Activated CD8-positive, alpha-beta memory T cell treated with anti-CD3 and anti-CD28 coated beads for 4 hours (primary cell): ENCODE data around the gene CCL1.

Experiments used
- DNase-seq, 2 donors: peaks; one replicate each; pipeline ENCODE4 v3.0.0-alpha.2; 2020; ENCODE audit warnings: low read depth in 2 of 2

Gene CCL1, protein sequence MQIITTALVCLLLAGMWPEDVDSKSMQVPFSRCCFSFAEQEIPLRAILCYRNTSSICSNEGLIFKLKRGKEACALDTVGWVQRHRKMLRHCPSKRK

DNA sequence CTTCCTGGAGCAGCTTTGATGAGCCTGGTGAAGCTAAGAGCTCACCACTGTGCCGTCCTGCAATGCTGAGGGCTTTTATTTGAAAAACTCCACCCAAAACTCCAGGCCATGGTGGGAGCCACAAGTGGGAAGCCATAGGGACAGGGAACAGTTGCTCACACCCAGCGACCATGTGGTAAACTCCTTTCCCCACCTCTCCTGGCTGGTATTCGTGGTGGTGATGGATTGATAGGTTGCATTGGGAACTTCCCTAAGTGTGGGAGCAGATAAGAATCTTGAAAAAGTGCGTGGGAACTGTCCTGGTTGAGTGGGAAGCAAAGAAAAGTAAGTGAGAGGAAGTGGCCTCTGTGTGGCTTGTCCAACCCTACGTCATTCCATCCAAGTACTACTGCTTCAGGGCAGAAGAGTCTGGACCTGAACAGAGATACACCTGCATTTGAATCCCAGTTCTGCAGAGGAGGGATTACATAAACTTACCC, at the start of gene CCL1:
Gene CCL1, minus strand, starts transcription at position 51 of the 479 bp plus-strand sequence. CDS start 72 bp downstream, outside the sequence.
- no peak for DNase-seq

- DNase-seq = no peak
Observed at GRCh38 chr17:34412534-34412933, 49.5 kb upstream of the CCL1 start.

- no peak for DNase-seq
Observed at GRCh38 chr17:34411646-34412421, 48.8 kb upstream of the CCL1 start.

- no peak for DNase-seq
Observed at GRCh38 chr17:34409352-34409751, 46.3 kb upstream of the CCL1 start.

DNA sequence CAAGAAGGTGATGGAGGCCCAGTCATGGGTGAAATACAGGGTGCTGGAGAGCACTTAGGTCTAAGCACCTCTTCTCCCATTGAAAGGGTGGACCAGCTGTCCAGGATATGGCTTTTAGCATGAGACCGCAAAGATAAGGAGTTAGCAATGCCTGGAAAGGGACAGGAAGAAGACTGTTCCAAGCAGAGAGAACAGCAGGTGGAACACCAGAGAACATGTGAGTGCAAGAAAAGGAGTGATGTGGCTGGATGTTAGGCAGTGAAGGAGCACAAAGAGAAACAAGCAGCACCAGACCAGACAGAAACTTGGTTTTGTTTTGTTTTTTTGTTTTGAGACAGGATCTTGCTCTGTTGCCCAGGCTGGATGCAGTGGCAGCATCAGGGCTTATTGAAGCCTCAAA, 45.4 kb upstream of the CCL1 start:
- DNase-seq = no peak

DNA sequence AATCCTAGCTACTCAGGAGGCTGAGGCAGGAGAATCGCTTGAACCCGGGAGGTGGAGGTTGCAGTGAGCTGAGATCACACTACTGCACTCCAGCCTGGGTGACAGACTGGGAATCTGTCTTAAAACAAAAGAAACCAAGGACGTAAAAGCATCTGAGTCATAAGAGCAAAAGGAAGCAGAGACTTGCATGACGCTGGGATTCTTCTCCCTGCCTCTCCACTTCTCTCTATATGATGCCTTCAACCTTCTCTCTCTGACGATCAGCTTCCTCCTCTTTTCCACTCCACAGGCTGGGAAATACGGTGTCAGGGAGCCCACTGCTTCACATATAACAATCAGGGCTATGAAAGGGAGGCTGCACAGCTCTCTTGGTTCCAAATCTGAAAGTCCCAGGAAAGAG, 43.2 kb upstream of the CCL1 start:
- no peak for DNase-seq

DNA sequence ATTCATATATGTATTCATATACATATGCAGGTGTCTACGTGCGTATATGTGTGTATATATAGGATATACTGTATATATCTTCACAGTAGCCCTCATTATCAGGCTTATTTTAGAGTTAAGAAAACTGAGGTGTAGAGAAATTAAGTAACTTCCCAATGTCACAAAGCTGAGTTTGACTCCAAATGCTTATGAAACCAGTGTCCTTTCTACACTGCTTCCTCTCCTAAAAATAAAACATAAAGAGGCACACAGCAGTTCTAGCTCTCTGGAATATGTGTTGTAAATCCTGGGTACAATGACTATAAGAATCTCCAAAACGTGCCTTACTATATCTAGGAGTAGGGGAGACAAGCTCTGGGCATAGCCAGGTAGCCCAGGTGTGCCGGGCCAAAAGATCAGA, 40.0 kb upstream of the CCL1 start:
- no peak for DNase-seq

- no peak for DNase-seq
Observed at GRCh38 chr17:34401165-34401564, 38.1 kb upstream of the CCL1 start.

DNA sequence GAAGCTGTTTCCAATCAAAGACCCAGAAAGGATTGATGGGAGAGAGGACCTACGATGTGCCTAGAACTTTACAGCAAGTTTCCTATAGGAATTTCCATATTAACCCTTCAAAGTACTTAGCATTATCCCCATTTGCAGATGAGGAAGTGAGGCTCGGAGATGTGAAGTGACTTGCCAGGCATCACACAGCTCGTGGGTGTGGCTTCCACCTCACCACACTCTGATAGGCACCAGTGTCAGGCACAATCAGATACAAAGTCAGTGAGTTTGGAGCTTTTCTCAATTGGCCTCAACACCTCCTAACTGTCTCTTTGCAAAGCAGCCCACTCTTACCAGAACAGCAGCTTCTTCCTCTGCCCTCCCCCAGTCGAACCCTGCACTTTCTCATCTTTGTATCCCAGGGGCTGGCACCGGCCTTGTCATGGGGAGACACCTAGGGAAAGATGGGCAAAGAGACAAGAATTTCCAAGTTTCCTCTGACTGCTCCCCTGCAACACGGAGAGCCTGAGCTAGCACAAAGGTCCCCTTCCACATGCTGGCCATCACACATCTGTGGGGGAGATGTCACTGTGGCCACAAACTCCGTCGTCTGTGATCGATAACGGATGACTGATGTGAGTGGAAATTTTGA, 37.4 kb upstream of the CCL1 start:
- no peak for DNase-seq

GRCh38 chr17:34399725-34400124, 36.7 kb upstream of the CCL1 start:
- DNase-seq = no peak

DNA sequence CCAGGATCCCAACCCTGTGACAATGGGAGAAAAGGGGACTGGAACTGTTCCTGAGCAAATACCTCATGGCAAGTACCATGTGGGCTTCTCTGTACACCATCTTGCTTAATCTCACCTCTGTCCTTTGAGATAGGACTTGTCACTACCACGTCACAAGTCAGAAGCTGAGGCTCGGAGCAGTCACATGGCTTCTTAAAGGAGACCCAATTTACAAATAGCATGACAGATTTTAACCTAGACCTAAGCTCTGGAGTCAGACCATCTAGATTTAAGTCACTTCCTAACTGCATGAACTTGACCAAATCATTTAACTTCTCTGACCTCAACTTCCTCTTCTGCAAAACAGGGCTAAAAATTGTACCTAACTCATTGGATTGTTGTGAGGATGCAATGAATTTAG, 36.0 kb upstream of the CCL1 start:
- DNase-seq = no peak

DNA sequence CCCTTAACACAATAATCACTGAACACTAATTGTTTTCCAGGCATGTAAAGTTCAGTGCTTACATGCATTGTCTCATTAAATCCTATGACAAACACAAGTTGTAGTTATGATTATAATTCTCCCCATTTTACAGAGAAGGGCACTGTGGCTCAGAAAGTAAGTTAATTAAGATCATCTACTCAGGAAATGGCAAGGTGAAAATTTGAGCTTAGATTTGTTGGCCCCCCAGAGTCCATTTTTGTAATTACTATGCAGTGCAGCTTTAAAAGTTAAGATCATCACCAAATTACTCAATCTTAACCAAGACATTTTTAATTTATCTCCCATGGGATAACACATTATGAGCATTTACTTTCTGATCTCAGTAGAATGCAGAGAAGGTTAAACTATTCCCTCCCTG, 34.2 kb upstream of the CCL1 start:
- no peak for DNase-seq

DNA sequence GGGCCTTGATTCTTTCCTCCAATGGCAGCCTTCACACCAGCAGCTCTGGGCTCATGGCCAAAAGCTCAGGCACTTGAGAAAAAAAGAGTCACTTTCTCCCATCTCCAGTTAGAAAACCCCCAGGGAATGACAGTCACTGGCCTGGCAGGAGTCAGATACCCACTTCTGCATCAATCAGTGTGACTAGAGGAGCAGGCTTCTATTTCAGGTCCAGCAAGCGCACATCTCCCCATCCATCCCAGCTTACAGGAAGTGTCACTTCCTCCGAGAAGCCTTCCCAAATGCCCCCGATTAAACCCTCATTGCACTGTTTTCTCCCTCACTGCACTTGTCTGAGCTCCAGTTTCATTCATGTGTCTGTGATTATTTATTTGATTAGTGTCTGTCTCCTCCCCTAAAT, 30.4 kb upstream of the CCL1 start:
- DNase-seq = no peak

DNA sequence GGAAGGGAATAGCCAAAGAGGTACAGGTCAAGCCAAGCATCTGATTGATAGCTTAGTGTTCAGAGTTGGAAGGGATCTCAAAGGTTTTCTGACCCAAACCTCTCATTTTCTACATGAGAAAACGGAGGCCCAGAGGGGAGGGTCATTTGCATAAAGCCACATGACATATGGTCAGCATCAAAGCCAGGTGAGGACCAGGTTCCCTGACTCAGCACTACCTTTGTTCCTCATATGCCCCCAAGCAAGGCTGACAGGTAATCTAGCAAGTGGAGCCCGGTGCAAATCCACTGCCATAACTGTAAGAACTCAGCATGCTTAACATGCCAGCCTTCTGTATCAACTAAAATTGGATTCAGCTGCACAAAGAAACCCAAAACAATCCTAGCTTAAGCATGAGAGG, 28.2 kb upstream of the CCL1 start:
- no peak for DNase-seq

DNA sequence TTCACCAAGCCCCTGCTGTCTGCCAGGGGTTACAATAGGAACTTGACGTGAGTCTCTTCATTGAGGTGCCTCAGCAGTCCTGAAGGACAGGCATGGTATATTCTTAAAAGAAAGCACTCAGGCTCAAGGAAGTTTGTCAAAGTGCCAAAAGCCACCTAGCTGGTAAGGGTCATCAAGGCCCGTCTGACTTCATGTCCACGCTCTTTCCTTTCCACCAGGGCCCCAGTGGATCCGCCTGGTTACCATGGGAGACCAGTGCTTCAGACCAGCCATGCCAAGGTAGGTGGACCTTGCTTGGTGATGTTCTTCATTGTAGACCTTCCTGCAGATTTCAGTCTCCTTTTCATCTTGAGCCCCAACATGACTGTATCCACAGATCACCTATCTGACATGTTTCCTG, 27.6 kb upstream of the CCL1 start:
- no peak for DNase-seq

- no peak for DNase-seq
Observed at GRCh38 chr17:34389126-34389750, 26.2 kb upstream of the CCL1 start.

DNA sequence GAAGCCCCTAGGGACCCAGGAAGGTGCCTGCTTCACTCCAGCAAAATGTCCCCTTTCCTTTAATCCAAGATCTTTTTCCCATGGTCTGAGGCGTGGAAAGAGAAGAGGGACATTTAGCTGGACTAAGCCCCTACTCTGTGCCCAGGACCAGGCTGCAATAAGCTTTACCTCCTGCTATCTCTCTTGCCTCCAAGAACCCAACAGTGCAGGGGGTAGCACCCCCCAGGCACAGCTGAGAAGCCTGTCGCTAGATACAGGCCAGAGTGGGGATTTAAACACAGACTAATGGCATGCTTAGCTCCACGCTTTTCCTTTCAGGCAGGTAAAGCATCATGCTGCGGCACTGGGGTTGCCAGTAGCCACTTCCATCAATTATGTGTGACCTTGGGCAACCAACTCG, 24.5 kb upstream of the CCL1 start:
- DNase-seq = no peak

- DNase-seq = no peak
Observed at GRCh38 chr17:34386697-34387550, 23.9 kb upstream of the CCL1 start.

DNA sequence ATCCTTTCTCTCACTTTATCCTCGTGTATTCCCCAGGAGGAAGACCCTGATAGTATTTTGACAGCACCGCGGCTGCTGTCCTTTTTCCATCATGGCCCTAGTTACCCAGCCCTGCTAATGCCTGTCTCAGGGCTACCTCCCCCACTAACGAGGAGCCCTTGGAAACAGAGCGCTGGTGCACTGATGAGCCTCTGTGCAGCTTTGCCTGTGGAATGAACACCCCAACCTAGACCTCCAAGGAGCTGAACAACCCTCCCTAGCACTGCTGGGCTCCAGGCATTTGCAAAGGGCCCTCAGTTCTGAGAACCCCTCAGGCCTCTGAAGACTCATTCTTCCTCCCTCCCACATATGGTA, 23.3 kb upstream of the CCL1 start:
- no peak for DNase-seq

GRCh38 chr17:34384822-34385605, 22.0 kb upstream of the CCL1 start:
- no peak for DNase-seq

- DNase-seq = no peak
Observed at GRCh38 chr17:34384271-34384670, 21.2 kb upstream of the CCL1 start.
